HEK293 (cell line): ENCODE data around the gene DGCR2.

Experiments
- CTCF ChIA-PET: fragments of 350-600 bp; formaldehyde crosslinking; extraction: SDS; loops from one replicate; lab custom pipeline; 2021; ENCODE audit warnings: antibody characterized with exemption; lab: Yijun Ruan, JAX
- POLR2A ChIA-PET: fragments of 300-600 bp; formaldehyde crosslinking; extraction: SDS; loops from one replicate; lab custom pipeline; 2020; ENCODE audit warnings: antibody characterized with exemption, inconsistent platforms; lab: Yijun Ruan, JAX
- H3K27ac ChIP-seq: fragments of 200-500 bp; sonication (Bioruptor generic); 2 replicates; pipeline ENCODE4 v1.5.1; 2014; ENCODE audit warnings: low read depth, low read length, control low read depth, inconsistent platforms; ENCODE audit errors: extremely low read depth
- H3K36me3 ChIP-seq, 2 experiments: fragments of 200-500 bp in 1 of 2; sonication (Bioruptor generic) in 1 of 2; 1 replicate in 1 of 2; 2 replicates in 1 of 2; pipeline ENCODE4 v1.5.1; 2014 to 2017; ENCODE audit warnings: inconsistent platforms in 2 of 2, low read length in 2 of 2; ENCODE audit not compliant: control insufficient read depth in 2 of 2, insufficient read depth in 1 of 2
- H3K4me1 ChIP-seq: fragments of 200-500 bp; sonication (Bioruptor generic); 2 replicates; pipeline ENCODE4 v1.5.1; 2014; ENCODE audit warnings: mild to moderate bottlenecking, low read length, inconsistent platforms; ENCODE audit not compliant: control insufficient read depth, insufficient read depth
- H3K4me3 ChIP-seq: 2 replicates; pipeline ENCODE4 v1.5.1; 2011; ENCODE audit warnings: low read depth, mild to moderate bottlenecking, control low read depth, low read length, moderate library complexity
- H3K9me3 ChIP-seq: fragments of 200-500 bp; sonication (Bioruptor generic); 2 replicates; pipeline ENCODE4 v1.5.1; 2014; ENCODE audit warnings: low read depth, low read length, inconsistent platforms; ENCODE audit not compliant: control insufficient read depth, insufficient read depth
- BCL11B ChIP-seq: fragments of 450-650 bp; formaldehyde crosslinking; IDR thresholded peaks from 2 replicates; pipeline ENCODE4 v1.5.1; 2016; ENCODE audit warnings: low read depth, missing biosample characterization, missing genetic modification characterization
- HOXC10 ChIP-seq: sonication (generic); formaldehyde crosslinking; IDR thresholded peaks from 2 replicates; pipeline ENCODE4 v1.8.1; 2023; ENCODE audit warnings: mild to moderate bottlenecking, missing genetic modification reagents
- PRDM1 ChIP-seq: fragments of 450-650 bp; formaldehyde crosslinking; IDR thresholded peaks from 2 replicates; pipeline ENCODE4; 2016; ENCODE audit warnings: missing biosample characterization, missing genetic modification characterization
- ZBTB20 ChIP-seq: fragments of 450-650 bp; formaldehyde crosslinking; IDR thresholded peaks from 2 replicates; pipeline ENCODE4 v1.5.1; 2016; ENCODE audit warnings: missing biosample characterization, missing genetic modification characterization
- ZBTB21 ChIP-seq: fragments of 450-650 bp; formaldehyde crosslinking; IDR thresholded peaks from 2 replicates; pipeline ENCODE4 v1.5.1; 2017; ENCODE audit warnings: missing biosample characterization, missing genetic modification characterization
- ZNF10 ChIP-seq: fragments of 450-650 bp; formaldehyde crosslinking; IDR thresholded peaks from 2 replicates; pipeline ENCODE4 v1.5.1; 2017; ENCODE audit warnings: missing biosample characterization, missing genetic modification characterization
- ZNF132 ChIP-seq: fragments of 450-650 bp; formaldehyde crosslinking; IDR thresholded peaks from 2 replicates; pipeline ENCODE4 v1.5.1; 2017; ENCODE audit warnings: missing biosample characterization, missing genetic modification characterization, borderline replicate concordance
- ZNF350 ChIP-seq: fragments of 450-650 bp; formaldehyde crosslinking; IDR thresholded peaks from 2 replicates; pipeline ENCODE4 v1.5.0; 2017; ENCODE audit warnings: missing biosample characterization, mild to moderate bottlenecking, missing genetic modification characterization
- ZNF501 ChIP-seq: fragments of 450-650 bp; formaldehyde crosslinking; IDR thresholded peaks from 2 replicates; pipeline ENCODE4 v1.5.1; 2016; ENCODE audit warnings: missing biosample characterization, missing genetic modification characterization
- ZNF549 ChIP-seq: fragments of 450-650 bp; IDR thresholded peaks from 2 replicates; pipeline ENCODE4 v1.5.1; 2018; ENCODE audit warnings: missing biosample characterization, missing genetic modification characterization, mild to moderate bottlenecking, inconsistent platforms, moderate library complexity
- ZNF558 ChIP-seq: fragments of 450-650 bp; formaldehyde crosslinking; IDR thresholded peaks from 2 replicates; pipeline ENCODE4 v1.5.1; 2016; ENCODE audit warnings: missing biosample characterization, missing genetic modification characterization
- TF ChIP-seq, protein P1 (sequence below): fragments of 450-650 bp; formaldehyde crosslinking; IDR thresholded peaks from 2 replicates; pipeline ENCODE4 v1.5.1; 2016; ENCODE audit warnings: missing biosample characterization, missing genetic modification characterization, borderline replicate concordance
- TF ChIP-seq, protein P2 (sequence below): fragments of 450-650 bp; formaldehyde crosslinking; conservative IDR thresholded peaks from 2 replicates; pipeline ENCODE4 v1.5.1; 2016; ENCODE audit warnings: low read depth, missing biosample characterization, missing genetic modification characterization
- TF ChIP-seq, protein P3 (sequence below): fragments of 450-650 bp; formaldehyde crosslinking; IDR thresholded peaks from 2 replicates; pipeline ENCODE4 v1.5.1; 2016; ENCODE audit warnings: missing biosample characterization, missing genetic modification characterization
- TF ChIP-seq, protein P4 (sequence below): fragments of 450-650 bp; formaldehyde crosslinking; IDR thresholded peaks from 2 replicates; pipeline ENCODE4 v1.5.1; 2017; ENCODE audit warnings: missing biosample characterization, missing genetic modification characterization
- TF ChIP-seq, protein P5 (sequence below): fragments of 450-650 bp; formaldehyde crosslinking; IDR thresholded peaks from 2 replicates; pipeline ENCODE4 v1.5.1; 2016; ENCODE audit warnings: missing biosample characterization, missing genetic modification characterization

DGCR2 gene

DNA sequence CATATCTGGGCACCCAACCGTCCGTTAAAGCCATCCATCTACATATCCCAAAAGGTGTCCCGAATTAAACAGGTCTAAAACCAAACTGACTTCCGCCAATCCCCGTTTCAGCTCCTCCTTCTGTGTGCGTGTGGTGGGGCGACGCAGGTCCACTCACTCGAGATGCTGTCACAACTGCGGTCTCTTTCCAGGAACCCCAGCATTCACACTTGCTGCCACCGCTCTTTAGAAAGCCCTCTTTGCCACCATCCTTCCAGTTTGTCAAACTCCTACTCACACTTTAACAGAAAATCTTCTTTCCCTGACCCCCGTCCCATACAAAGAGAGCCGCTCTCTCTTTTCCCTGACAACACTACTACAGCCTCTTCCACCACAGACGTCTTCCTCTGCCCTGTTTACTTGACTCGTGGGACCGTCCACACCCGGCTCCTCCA, 21.8 kb upstream of the DGCR2 start:
- TF ChIP-seq ZBTB20 (tag by site-specific recombination), result 0 out of 2 replicates have a peak, but pooled peaks have one; percentile 15
- peak; percentile 51; the same call in 1 of the 2 replicates for TF ChIP-seq ZNF501 (tag by site-specific recombination)
- TF ChIP-seq ZNF132 (tag by site-specific recombination), result no peak
- TF ChIP-seq, protein P1, sequence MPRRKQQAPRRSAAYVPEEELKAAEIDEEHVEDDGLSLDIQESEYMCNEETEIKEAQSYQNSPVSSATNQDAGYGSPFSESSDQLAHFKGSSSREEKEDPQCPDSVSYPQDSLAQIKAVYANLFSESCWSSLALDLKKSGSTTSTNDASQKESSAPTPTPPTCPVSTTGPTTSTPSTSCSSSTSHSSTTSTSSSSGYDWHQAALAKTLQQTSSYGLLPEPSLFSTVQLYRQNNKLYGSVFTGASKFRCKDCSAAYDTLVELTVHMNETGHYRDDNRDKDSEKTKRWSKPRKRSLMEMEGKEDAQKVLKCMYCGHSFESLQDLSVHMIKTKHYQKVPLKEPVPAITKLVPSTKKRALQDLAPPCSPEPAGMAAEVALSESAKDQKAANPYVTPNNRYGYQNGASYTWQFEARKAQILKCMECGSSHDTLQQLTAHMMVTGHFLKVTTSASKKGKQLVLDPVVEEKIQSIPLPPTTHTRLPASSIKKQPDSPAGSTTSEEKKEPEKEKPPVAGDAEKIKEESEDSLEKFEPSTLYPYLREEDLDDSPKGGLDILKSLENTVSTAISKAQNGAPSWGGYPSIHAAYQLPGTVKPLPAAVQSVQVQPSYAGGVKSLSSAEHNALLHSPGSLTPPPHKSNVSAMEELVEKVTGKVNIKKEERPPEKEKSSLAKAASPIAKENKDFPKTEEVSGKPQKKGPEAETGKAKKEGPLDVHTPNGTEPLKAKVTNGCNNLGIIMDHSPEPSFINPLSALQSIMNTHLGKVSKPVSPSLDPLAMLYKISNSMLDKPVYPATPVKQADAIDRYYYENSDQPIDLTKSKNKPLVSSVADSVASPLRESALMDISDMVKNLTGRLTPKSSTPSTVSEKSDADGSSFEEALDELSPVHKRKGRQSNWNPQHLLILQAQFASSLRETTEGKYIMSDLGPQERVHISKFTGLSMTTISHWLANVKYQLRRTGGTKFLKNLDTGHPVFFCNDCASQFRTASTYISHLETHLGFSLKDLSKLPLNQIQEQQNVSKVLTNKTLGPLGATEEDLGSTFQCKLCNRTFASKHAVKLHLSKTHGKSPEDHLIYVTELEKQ (tag by site-specific recombination), result 0 out of 2 replicates have a peak, but pooled peaks have one; percentile 25
- 0 out of 2 replicates have a peak, but pooled peaks have one; percentile 12 for TF ChIP-seq PRDM1 (tag by site-specific recombination)
- peak; percentile 65; the same call in 1 of the 2 replicates for TF ChIP-seq ZNF558 (tag by site-specific recombination)
- TF ChIP-seq, protein P2, sequence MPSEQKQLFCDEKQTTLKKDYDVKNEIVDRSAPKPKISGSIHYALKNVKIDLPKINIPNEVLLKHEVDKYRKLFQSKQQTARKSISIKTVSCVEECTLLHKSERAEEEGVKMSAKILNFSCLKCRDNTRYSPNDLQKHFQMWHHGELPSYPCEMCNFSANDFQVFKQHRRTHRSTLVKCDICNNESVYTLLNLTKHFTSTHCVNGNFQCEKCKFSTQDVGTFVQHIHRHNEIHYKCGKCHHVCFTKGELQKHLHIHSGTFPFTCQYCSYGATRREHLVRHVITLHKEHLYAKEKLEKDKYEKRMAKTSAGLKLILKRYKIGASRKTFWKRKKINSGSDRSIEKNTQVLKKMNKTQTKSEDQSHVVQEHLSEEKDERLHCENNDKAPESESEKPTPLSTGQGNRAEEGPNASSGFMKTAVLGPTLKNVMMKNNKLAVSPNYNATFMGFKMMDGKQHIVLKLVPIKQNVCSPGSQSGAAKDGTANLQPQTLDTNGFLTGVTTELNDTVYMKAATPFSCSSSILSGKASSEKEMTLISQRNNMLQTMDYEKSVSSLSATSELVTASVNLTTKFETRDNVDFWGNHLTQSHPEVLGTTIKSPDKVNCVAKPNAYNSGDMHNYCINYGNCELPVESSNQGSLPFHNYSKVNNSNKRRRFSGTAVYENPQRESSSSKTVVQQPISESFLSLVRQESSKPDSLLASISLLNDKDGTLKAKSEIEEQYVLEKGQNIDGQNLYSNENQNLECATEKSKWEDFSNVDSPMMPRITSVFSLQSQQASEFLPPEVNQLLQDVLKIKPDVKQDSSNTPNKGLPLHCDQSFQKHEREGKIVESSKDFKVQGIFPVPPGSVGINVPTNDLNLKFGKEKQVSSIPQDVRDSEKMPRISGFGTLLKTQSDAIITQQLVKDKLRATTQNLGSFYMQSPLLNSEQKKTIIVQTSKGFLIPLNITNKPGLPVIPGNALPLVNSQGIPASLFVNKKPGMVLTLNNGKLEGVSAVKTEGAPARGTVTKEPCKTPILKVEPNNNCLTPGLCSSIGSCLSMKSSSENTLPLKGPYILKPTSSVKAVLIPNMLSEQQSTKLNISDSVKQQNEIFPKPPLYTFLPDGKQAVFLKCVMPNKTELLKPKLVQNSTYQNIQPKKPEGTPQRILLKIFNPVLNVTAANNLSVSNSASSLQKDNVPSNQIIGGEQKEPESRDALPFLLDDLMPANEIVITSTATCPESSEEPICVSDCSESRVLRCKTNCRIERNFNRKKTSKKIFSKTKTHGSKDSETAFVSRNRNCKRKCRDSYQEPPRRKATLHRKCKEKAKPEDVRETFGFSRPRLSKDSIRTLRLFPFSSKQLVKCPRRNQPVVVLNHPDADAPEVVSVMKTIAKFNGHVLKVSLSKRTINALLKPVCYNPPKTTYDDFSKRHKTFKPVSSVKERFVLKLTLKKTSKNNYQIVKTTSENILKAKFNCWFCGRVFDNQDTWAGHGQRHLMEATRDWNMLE, result no peak
- TF ChIP-seq, all 188 proteins: peak for 5
- ChIA-PET CTCF (interaction anchor here (0.5 to 3.2 kb wide), 27 partner anchors 11 to 775 kb away, joined by 3 to 27 read pairs (median 3); partner anchors contain the start of genes SLC25A1 and TSSK2), POLR2A (interaction anchor here (0.6 to 2.5 kb wide), 14 partner anchors 10 to 488 kb away, joined by 3 to 34 read pairs (median 6); partner anchors contain the start of genes CDC45, DGCR2 and SLC25A1)
- H3K4me3 ChIP-seq, result peak overlapping the region; percentile 86
- no peaks in the 10 kb centered on the region for H3K4me1 ChIP-seq
- peak overlapping the region; percentile 43; the same call in 1 of the 2 replicates for H3K27ac ChIP-seq
- peaks cover 11 to 38% of the 10 kb centered on the region in 2 experiments; a peak in 2 of 3 replicates for H3K36me3 ChIP-seq
- no peaks in the 10 kb centered on the region for H3K9me3 ChIP-seq

DNA sequence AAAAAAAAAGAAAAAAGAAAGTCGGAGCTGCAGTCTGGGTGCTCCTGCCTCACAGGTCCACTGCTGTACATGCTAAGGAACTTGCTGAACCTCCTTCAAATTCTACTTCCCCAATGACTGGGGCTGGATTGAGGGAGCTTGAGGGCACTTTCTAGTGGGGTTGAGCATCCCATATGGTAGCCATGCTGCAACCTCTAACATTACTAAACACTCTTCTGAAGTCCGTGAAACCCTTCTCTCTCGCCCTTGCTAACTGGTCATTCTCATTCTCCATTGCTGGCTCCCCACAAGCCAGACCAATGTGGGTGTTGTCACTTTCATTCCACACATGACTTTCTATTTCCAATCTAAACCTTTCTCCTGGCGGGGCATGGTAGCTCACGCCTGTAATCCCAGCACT, 21.0 kb upstream of the DGCR2 start:
- ChIA-PET POLR2A (interaction anchor here (0.7 to 2.5 kb wide), 5 partner anchors 9 to 36 kb away, joined by 3 to 34 read pairs (median 26); partner anchors contain the start of genes DGCR2 and SLC25A1), CTCF (interaction anchor here (0.5 to 3.2 kb wide), 5 partner anchors 11 to 121 kb away, joined by 3 to 18 read pairs (median 5); partner anchors contain the start of gene SLC25A1)
- peaks cover 11 to 46% of the 10 kb centered on the region in 2 experiments; a peak in 2 of 3 replicates for H3K36me3 ChIP-seq
- H3K27ac ChIP-seq, result no peak overlapping the region
- TF ChIP-seq ZNF10 (tag by site-specific recombination) (no peak), PRDM1 (tag by site-specific recombination) (peak; percentile 80)
- no peak overlapping the region for H3K4me3 ChIP-seq
- H3K9me3 ChIP-seq, result no peaks in the 10 kb centered on the region
- H3K4me1 ChIP-seq, result no peaks in the 10 kb centered on the region

DNA sequence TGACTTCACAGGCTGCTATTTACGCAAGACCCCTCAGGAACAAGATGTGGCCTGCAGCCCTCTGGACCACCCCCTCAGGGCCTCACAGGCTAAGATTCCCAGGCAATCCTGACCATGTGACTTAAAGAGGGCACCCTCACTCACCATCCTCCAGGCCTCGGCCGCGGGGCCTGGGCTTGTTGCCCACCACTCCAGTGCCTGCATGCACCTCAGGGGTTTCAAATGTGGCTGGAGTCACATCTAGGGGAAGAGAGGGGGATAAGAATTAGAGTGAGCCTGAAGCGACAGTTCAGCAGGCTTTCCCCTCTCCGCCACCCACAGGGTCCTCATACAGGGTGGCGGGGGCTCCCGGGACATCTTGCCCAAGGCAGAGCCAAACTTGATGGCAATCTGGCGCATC, 20.2 kb upstream of the DGCR2 start:
- ChIA-PET CTCF (interaction anchor here (3.2 kb wide), 1 partner anchor 36 kb away, joined by 18 read pairs; the partner anchor contains the start of gene SLC25A1), POLR2A (interaction anchor here (0.7 to 2.5 kb wide), 2 partner anchors 21 to 35 kb away, joined by 3 to 34 read pairs; partner anchors contain the start of gene DGCR2)

More for the DNA sequence above, 20.2 kb upstream of the DGCR2 start:
- H3K9me3 ChIP-seq, result no peaks in the 10 kb centered on the region
- peaks cover 11 to 54% of the 10 kb centered on the region in 2 experiments; a peak in 2 of 3 replicates for H3K36me3 ChIP-seq
- no peak overlapping the region for H3K27ac ChIP-seq
- H3K4me3 ChIP-seq, result no peak overlapping the region
- no peaks in the 10 kb centered on the region for H3K4me1 ChIP-seq
- TF ChIP-seq, protein P3, sequence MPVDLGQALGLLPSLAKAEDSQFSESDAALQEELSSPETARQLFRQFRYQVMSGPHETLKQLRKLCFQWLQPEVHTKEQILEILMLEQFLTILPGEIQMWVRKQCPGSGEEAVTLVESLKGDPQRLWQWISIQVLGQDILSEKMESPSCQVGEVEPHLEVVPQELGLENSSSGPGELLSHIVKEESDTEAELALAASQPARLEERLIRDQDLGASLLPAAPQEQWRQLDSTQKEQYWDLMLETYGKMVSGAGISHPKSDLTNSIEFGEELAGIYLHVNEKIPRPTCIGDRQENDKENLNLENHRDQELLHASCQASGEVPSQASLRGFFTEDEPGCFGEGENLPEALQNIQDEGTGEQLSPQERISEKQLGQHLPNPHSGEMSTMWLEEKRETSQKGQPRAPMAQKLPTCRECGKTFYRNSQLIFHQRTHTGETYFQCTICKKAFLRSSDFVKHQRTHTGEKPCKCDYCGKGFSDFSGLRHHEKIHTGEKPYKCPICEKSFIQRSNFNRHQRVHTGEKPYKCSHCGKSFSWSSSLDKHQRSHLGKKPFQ (tag by site-specific recombination), result no peak
- TF ChIP-seq ZNF549 (tag by site-specific recombination), result no peak
- TF ChIP-seq, protein P4, sequence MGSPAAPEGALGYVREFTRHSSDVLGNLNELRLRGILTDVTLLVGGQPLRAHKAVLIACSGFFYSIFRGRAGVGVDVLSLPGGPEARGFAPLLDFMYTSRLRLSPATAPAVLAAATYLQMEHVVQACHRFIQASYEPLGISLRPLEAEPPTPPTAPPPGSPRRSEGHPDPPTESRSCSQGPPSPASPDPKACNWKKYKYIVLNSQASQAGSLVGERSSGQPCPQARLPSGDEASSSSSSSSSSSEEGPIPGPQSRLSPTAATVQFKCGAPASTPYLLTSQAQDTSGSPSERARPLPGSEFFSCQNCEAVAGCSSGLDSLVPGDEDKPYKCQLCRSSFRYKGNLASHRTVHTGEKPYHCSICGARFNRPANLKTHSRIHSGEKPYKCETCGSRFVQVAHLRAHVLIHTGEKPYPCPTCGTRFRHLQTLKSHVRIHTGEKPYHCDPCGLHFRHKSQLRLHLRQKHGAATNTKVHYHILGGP (tag by site-specific recombination), result no peak
- no peak for TF ChIP-seq HOXC10
- no peak for TF ChIP-seq ZBTB21 (tag by site-specific recombination)
- no peak for TF ChIP-seq ZNF350 (tag by site-specific recombination)
- TF ChIP-seq, protein P5, sequence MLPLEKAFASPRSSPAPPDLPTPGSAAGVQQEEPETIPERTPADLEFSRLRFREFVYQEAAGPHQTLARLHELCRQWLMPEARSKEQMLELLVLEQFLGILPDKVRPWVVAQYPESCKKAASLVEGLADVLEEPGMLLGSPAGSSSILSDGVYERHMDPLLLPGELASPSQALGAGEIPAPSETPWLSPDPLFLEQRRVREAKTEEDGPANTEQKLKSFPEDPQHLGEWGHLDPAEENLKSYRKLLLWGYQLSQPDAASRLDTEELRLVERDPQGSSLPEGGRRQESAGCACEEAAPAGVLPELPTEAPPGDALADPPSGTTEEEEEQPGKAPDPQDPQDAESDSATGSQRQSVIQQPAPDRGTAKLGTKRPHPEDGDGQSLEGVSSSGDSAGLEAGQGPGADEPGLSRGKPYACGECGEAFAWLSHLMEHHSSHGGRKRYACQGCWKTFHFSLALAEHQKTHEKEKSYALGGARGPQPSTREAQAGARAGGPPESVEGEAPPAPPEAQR (tag by site-specific recombination), result no peak
- no peak for TF ChIP-seq BCL11B (tag by site-specific recombination)
